Retinal pigment epithelial cell (primary cell): ENCODE measurements around the gene UBE4B.
"Not testable (repeated sequence)": the region's sequence is repeated elsewhere in the genome, so short reads cannot be mapped to it uniquely, and the experiment has no call there.

Source experiments
- DNase-seq: peaks from one replicate; pipeline ENCODE4 v3.0.0-alpha.2; 2010; ENCODE audit warnings: low read depth
- H3K4me3 ChIP-seq: 2 replicates; pipeline ENCODE4 v1.5.1; 2011; ENCODE audit warnings: mild to moderate bottlenecking, low read length, control low read depth, moderate library complexity
- CTCF ChIP-seq: conservative IDR thresholded peaks from 2 replicates; pipeline ENCODE4 v1.5.1; 2011; ENCODE audit warnings: low read depth, low read length, control low read depth, inconsistent platforms

UBE4B gene

GRCh38 chr1:10106241-10106640 lies 73.5 kb downstream of the UBE4B start:
- H3K4me3 ChIP-seq, result no peak overlapping the region
- no peak for TF ChIP-seq CTCF
- no peak for DNase-seq

GRCh38 chr1:10106756-10107475 lies 74.2 kb downstream of the UBE4B start:
- no peak for TF ChIP-seq CTCF
- DNase-seq, result no peak
- H3K4me3 ChIP-seq, result no peak overlapping the region

GRCh38 chr1:10107476-10107847 lies 74.7 kb downstream of the UBE4B start:
- DNase-seq, H3K4me3 ChIP-seq: not testable (repeated sequence)

GRCh38 chr1:10108134-10108663 lies 75.4 kb downstream of the UBE4B start:
- peak; percentile 98 for DNase-seq
- H3K4me3 ChIP-seq, result no peak overlapping the region
- no peak for TF ChIP-seq CTCF

GRCh38 chr1:10108948-10109708 lies 76.4 kb downstream of the UBE4B start:
- no peak for TF ChIP-seq CTCF
- DNase-seq, result no peak
- no peak overlapping the region for H3K4me3 ChIP-seq

- H3K4me3 ChIP-seq, result no peak overlapping the region
- DNase-seq, result no peak
- TF ChIP-seq CTCF, result no peak
These were observed 80.7 kb downstream of the UBE4B start for GRCh38 chr1:10113501-10113900.

- TF ChIP-seq CTCF, result no peak
- DNase-seq, result no peak
These were observed 82.0 kb downstream of the UBE4B start for GRCh38 chr1:10114746-10115145.

More at GRCh38 chr1:10114746-10115145, 82.0 kb downstream of the UBE4B start:
- no peak overlapping the region for H3K4me3 ChIP-seq
